MCF 10A (cell line): Measurements from ENCODE around the gene KDM4B. TPM values are rescaled to one million over a fixed set of nuclear protein-coding genes. Genes with fewer than 3 reads are reported as not detected.

ENCODE experiments used
- BruUV-seq: library from RNA; stranded (reverse); fragments of 400-500 nt; replicated peaks from 2 replicates; lab custom pipeline; 2021; lab: Mats Ljungman, UMichigan
- CTCF ChIA-PET: fragments of 300-600 bp; sonication (Branson Sonifier 250); formaldehyde crosslinking; extraction: SDS; loops from one replicate; lab custom pipeline; 2021; ENCODE audit warnings: antibody characterized with exemption, inconsistent platforms; lab: Yijun Ruan, JAX
- POLR2A ChIA-PET: fragments of 300-600, 350-650 bp; sonication (Branson Sonifier 250); formaldehyde crosslinking; extraction: SDS; loops from one replicate; lab custom pipeline; 2020; ENCODE audit warnings: antibody characterized with exemption, inconsistent platforms; lab: Yijun Ruan, JAX
- DNase-seq: peaks from one replicate; pipeline ENCODE4 v3.0.0-alpha.2; 2018; ENCODE audit not compliant: unreplicated experiment
- H3K27ac Mint-ChIP-seq: one replicate; pipeline ENCODE4 v1.8.0; 2022; ENCODE audit warnings: mild to moderate bottlenecking, low read depth, mixed read lengths; ENCODE audit not compliant: unreplicated experiment
- H3K27me3 Mint-ChIP-seq: one replicate; pipeline ENCODE4 v1.8.0; 2022; ENCODE audit warnings: mixed read lengths; ENCODE audit not compliant: insufficient read depth, unreplicated experiment
- H3K36me3 Mint-ChIP-seq: one replicate; pipeline ENCODE4 v1.8.0; 2022; ENCODE audit warnings: mild to moderate bottlenecking, moderate library complexity, mixed read lengths; ENCODE audit not compliant: insufficient read depth, unreplicated experiment
- H3K4me1 Mint-ChIP-seq: one replicate; pipeline ENCODE4 v1.8.0; 2022; ENCODE audit warnings: mixed read lengths; ENCODE audit not compliant: insufficient read depth, unreplicated experiment
- H3K4me3 Mint-ChIP-seq: one replicate; pipeline ENCODE4 v1.8.0; 2022; ENCODE audit warnings: mild to moderate bottlenecking, moderate library complexity, mixed read lengths; ENCODE audit not compliant: unreplicated experiment
- H3K9me3 Mint-ChIP-seq: one replicate; pipeline ENCODE4 v1.8.0; 2022; ENCODE audit warnings: mixed read lengths; ENCODE audit not compliant: unreplicated experiment
- intact Hi-C: fragments of 100-400 bp; cut with micrococcal nuclease; formaldehyde crosslinking; loops from 2 replicates; pipeline ENCODE4 v1.14.1; 2022
- total RNA-seq: library from RNA; stranded (reverse); gene quantifications from 2 replicates; pipeline ENCODE4 v1.2.3, GENCODE V29; 2022
- TF ChIP-seq, protein P1 (sequence below): fragments of 200-600 bp; IDR thresholded peaks from one replicate; pipeline ENCODE4 v1.8.0; 2022; ENCODE audit warnings: antibody characterized with exemption, mild to moderate bottlenecking; ENCODE audit not compliant: unreplicated experiment

Gene KDM4B
- total RNA-seq, 1 experiment from 2014 or later: 34.4 TPM

DNA sequence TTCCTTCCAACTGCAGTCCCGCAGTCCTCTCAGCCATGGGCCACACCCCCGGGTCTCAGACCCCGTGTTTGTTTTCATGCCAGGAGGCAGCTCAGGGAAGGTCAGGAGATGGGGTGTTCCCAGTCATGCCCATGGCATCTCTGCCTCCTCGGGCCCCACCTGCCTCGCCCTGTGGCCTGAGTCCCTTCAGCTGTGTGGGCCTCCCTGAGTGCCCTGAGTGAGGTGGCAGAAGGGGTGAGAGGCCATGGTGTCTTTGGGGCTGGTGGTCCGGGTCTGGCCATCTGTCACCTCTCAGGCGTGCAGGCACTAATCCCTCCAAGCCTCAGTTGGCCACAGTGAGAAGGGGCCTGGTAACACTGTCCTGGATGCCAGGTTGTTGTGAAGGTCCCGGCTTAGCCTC, 10.9 kb upstream of the KDM4B start:
- ChIA-PET POLR2A (no interaction called here), CTCF (interaction anchor here (0.9 kb wide), 1 partner anchor 73 kb away, joined by 4 read pairs; no protein-coding TSS in a partner anchor)
- no TSS peak for BruUV-seq
- Mint-ChIP-seq H3K27me3 (no peaks in the 10 kb centered on the region), H3K4me1 (no peaks in the 10 kb centered on the region), H3K4me3 (no peak overlapping the region), H3K27ac (no peak overlapping the region), H3K36me3 (peaks cover 45% of the 10 kb centered on the region), H3K9me3 (no peaks in the 10 kb centered on the region)
- TF ChIP-seq, protein P1, sequence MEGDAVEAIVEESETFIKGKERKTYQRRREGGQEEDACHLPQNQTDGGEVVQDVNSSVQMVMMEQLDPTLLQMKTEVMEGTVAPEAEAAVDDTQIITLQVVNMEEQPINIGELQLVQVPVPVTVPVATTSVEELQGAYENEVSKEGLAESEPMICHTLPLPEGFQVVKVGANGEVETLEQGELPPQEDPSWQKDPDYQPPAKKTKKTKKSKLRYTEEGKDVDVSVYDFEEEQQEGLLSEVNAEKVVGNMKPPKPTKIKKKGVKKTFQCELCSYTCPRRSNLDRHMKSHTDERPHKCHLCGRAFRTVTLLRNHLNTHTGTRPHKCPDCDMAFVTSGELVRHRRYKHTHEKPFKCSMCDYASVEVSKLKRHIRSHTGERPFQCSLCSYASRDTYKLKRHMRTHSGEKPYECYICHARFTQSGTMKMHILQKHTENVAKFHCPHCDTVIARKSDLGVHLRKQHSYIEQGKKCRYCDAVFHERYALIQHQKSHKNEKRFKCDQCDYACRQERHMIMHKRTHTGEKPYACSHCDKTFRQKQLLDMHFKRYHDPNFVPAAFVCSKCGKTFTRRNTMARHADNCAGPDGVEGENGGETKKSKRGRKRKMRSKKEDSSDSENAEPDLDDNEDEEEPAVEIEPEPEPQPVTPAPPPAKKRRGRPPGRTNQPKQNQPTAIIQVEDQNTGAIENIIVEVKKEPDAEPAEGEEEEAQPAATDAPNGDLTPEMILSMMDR: no peak
- intact Hi-C loops: no loop called here
- no peak for DNase-seq

DNA sequence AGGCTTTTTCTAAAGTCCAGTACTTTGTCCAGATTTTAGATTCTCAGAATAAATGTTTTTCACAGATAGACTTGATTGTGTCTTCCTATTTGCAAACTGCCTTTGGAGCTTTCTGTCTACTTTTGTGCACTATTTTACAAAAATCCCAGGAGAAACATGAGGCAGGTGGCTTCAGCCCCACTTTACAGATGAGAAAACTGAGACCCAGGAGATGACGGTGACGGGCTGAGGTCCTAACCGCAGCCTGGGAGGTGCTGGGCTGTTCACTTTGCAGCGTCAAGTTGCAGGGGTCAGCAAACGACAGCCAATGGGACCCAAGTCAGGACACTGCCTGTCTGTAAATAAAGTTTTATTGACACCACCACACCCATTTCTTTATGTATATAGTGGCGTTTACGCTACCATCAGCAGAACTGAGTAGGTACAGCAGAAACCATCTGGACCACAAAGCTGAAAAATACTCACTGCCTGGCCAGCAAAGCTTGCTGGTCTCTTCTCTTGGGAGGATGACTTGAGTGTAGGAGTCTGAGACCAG, 6.8 kb upstream of the KDM4B start:
- POLR2A ChIA-PET: no interaction called here
- no peak overlapping the region for H3K4me3 Mint-ChIP-seq

DNA sequence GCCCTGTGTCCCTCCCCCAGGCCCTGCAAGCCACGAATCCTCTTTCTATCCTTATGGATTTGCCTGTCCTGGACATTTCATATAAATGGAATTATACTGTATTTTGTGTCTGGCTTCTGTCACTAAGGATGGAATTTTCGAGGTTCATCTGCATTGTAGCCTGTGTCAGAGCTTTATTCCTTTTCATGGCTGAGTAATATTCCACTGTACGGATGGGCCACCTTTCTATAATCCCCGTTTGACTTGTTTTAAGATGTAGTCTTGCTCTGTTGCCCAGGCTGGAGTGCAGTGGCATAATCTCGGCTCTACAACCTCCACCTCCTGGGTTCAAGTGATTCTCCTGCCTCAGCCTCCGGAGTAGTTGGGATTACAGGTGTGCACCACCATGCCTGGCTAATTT, 3.9 kb upstream of the KDM4B start:
- POLR2A ChIA-PET: interaction anchor here (1.0 kb wide), 1 partner anchor 53 kb away, joined by 3 read pairs; no protein-coding TSS in a partner anchor
- Mint-ChIP-seq H3K27me3 (no peaks in the 10 kb centered on the region), H3K27ac (no peak overlapping the region), H3K4me3 (no peak overlapping the region), H3K9me3 (no peaks in the 10 kb centered on the region), H3K4me1 (peaks cover 9% of the 10 kb centered on the region), H3K36me3 (peaks cover 22% of the 10 kb centered on the region)
- TF ChIP-seq, protein P1: no peak
- CTCF ChIA-PET: interaction anchor here (0.9 to 1.3 kb wide), 3 partner anchors 53 to 232 kb away, joined by 3 to 4 read pairs (median 3); no protein-coding TSS in a partner anchor
- intact Hi-C loops: no loop called here
- no TSS peak for BruUV-seq
- DNase-seq: no peak

More for the DNA sequence above, 6.8 kb upstream of the KDM4B start:
- no peak for DNase-seq
- intact Hi-C loops: no loop called here
- no TSS peak for BruUV-seq
- Mint-ChIP-seq H3K36me3 (peaks cover 18% of the 10 kb centered on the region), H3K27me3 (no peaks in the 10 kb centered on the region), H3K27ac (no peak overlapping the region), H3K4me1 (no peaks in the 10 kb centered on the region), H3K9me3 (no peaks in the 10 kb centered on the region)
- TF ChIP-seq, protein P1: no peak
- CTCF ChIA-PET: interaction anchor here (0.6 to 1.0 kb wide), 3 partner anchors 20 to 110 kb away, joined by 3 read pairs; no protein-coding TSS in a partner anchor

DNA sequence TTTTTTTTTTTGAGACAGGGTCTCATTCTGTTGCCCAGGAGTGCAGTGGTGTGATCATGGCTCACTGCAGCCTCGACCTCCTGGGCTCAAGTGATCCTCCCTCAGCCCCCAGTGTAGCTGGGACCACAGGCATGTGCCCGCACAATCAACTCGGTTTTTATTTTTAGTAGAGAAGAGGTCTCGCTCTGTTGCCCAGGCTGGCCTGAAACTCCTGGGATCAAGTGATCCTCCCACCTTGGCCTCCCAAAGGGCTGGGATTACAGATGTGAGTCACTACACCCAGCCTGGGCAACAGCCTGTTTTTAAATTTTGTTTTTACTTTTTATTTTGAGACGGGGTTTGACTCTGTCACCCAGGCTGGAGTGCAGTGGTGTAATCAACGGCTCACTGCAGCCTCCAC, 2.3 kb upstream of the KDM4B start:
- intact Hi-C loops: no loop called here
- ChIA-PET POLR2A (interaction anchor here (0.6 to 7.3 kb wide), 3 partner anchors 10 to 98 kb away, joined by 3 to 85 read pairs (median 4); no protein-coding TSS in a partner anchor), CTCF (interaction anchor here (0.7 kb wide), 1 partner anchor 66 kb away, joined by 4 read pairs; no protein-coding TSS in a partner anchor)
- no peaks in the 10 kb centered on the region for H3K27me3 Mint-ChIP-seq
- H3K36me3 Mint-ChIP-seq: peaks cover 26% of the 10 kb centered on the region
- BruUV-seq: no TSS peak
- DNase-seq: no peak
- no peak overlapping the region for H3K4me3 Mint-ChIP-seq
- H3K4me1 Mint-ChIP-seq: peaks cover 23% of the 10 kb centered on the region
- TF ChIP-seq, protein P1: no peak
- peak overlapping the region; percentile 49 for H3K27ac Mint-ChIP-seq
- no peaks in the 10 kb centered on the region for H3K9me3 Mint-ChIP-seq
